GM12892 (cell line): ENCODE data around the gene EXD1. TPM values are rescaled to one million over a fixed set of nuclear protein-coding genes. Genes with fewer than 3 reads are reported as not detected.
"Not testable (repeated sequence)": the region's sequence is repeated elsewhere in the genome, so short reads cannot be mapped to it uniquely, and the experiment has no call there.

ENCODE experiments used
- DNase-seq: peaks from one replicate; pipeline ENCODE4 v3.0.0; 2011; ENCODE audit not compliant: insufficient read length
- FAIRE-seq: peaks from 2 replicates; lab custom pipeline; 2011; peaks lifted over from hg19 to GRCh38; lab: Jason Lieb, UNC
- POLR2A ChIP-seq: IDR thresholded peaks from 2 replicates; pipeline ENCODE4 v1.6.1; 2011; ENCODE audit warnings: low read depth, low read length, control low read depth
- POLR2AphosphoS5 ChIP-seq: IDR thresholded peaks from 2 replicates; pipeline ENCODE4 v1.6.1; 2011; ENCODE audit warnings: low read depth, low read length, control low read depth
- TAF1 ChIP-seq: IDR thresholded peaks from 2 replicates; pipeline ENCODE4 v1.6.1; 2011; ENCODE audit warnings: low read depth, mild to moderate bottlenecking, control low read depth, low read length, borderline replicate concordance
- polyA plus RNA-seq: library from polyadenylated mRNA; unstranded; fragments of >200 nt; gene quantifications from one replicate; pipeline ENCODE4 v1.2.1, GENCODE V29; 2012; ENCODE audit warnings: missing spikeins, inconsistent platforms; ENCODE audit not compliant: missing spikeins

EXD1 gene
- 0.11 TPM for polyA plus RNA-seq

- peak; percentile 92 for DNase-seq
- TF ChIP-seq POLR2AphosphoS5, result peak; percentile 82
- peak; percentile 87 for TF ChIP-seq POLR2A
- TF ChIP-seq TAF1, result peak; percentile 85
- peak; percentile 98 for FAIRE-seq
Observed at GRCh38 chr15:41230650-41231421, at the start of gene EXD1, which contains the start of gene CHP1. TSS of gene EXD1 (minus strand) at chr15:41230757. CDS start at chr15:41226575, 4,182 bp downstream. TSS of gene CHP1 (plus strand) at chr15:41231268. CDS start at chr15:41231383, 115 bp downstream.

GRCh38 chr15:41279535-41280283, 49.2 kb upstream of the EXD1 start:
- DNase-seq (no peak), FAIRE-seq (no peak)
- no peak for TF ChIP-seq TAF1

GRCh38 chr15:41278319-41278718, 47.8 kb upstream of the EXD1 start:
- DNase-seq (no peak), FAIRE-seq (no peak)
- no peak for TF ChIP-seq POLR2A
- no peak for TF ChIP-seq POLR2AphosphoS5
- no peak for TF ChIP-seq TAF1

- FAIRE-seq (no peak), DNase-seq (no peak)
- no peak for TF ChIP-seq TAF1
- TF ChIP-seq POLR2AphosphoS5, result no peak
- no peak for TF ChIP-seq POLR2A
Observed at GRCh38 chr15:41276831-41277230, 46.3 kb upstream of the EXD1 start.

GRCh38 chr15:41269887-41270286, 39.3 kb upstream of the EXD1 start:
- no peak for TF ChIP-seq TAF1
- FAIRE-seq (no peak), DNase-seq (no peak)

DNA sequence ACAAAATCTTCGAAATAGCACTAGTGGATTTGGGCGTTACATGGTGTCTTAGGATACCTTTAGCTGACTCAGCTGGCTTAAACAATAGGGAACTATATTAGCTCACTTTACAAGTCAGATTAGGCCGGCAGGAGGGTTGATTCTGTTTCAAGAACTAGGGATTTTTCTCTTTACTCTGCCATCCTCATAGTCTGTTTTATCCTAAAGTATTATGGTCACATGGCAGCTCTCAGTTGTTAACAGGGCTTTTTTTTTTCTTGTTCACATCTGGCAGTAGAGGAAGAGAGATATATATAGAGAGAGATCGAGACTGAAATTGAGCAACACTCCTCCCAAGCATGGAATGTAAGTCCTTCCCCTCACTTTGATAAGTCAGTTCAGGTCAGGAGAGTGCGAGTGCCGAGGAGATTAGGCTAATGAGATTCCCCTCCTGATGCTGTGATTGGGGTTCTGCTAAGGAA, 33.4 kb upstream of the EXD1 start:
- no peak for DNase-seq
- FAIRE-seq, result no peak
- TF ChIP-seq TAF1 (no peak), POLR2A (no peak), POLR2AphosphoS5 (no peak)

DNA sequence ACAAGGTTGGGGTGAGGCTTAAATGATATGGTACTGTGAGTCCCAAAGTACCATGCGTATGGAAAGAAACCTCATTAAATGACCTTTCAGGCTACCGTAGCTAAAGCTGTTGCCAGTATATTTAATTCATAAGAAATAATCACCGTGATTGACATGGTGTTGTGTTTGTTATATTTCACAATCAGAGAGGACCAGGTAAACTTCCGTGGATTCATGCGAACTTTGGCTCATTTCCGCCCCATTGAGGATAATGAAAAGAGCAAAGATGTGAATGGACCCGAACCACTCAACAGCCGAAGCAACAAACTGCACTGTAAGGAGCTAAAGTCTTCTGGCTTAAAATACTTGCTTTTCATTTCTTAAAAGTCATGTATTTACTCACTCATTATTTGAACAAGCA, 32.0 kb upstream of the EXD1 start:
- TF ChIP-seq POLR2A (no peak), POLR2AphosphoS5 (no peak), TAF1 (no peak)
- no peak for FAIRE-seq
- DNase-seq, result no peak

DNA sequence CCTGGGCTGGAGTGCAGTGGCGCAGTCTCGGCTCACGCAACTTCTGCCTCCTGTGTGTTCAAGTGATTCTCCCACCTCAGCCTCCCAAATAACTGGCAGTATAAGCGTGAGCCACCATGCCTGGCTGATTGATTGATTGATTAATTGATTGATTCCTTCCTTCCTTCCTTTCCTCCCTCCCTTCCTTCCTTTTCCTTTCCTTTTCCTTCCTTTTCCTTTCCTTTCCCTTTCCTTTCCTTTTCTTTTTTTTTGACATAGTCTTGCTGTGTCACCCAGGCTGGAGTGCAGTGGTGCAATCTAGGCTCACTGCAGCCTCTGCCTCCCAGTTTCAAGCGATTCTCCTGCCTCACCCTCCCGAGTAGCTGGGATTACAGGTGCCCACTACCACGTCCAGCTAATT, 30.4 kb upstream of the EXD1 start:
- not testable (repeated sequence) for FAIRE-seq, DNase-seq

GRCh38 chr15:41259546-41260189, 29.1 kb upstream of the EXD1 start:
- FAIRE-seq (no peak), DNase-seq (no peak)
- TF ChIP-seq TAF1, result no peak
- no peak for TF ChIP-seq POLR2AphosphoS5
- TF ChIP-seq POLR2A, result no peak

DNA sequence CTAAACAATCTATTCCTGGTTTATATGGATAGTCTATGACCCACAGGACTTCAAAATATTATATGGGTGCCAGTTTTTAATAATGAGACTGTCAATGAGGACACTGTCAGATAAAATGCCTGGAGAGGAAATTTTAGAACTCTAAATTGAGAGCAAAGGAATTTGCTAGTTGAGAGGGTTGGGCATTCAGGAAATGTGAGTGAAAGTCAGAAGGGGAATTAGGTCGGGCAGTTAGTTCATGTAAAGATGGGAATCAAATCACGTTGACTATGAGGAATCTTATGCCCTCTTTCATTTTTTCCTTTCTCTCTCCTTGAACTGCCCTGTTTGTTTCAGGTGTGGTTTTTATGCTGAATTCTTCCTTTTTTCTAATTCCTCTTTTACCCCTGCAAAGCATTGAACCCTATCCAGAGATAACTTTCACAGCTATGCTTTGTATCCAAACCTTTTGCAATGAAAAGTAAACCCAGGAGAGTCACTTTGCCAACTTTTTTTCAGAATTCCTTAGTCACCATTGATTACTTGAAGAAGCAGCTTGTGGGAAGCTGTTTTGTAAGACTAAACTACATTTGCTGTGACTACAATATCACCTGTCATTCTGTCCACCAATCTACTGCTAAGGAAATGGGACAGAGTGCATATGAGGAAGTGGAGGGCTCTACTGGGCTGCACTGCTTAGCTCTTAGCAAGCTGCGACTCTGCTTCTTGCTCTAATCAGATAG, 28.4 kb upstream of the EXD1 start:
- TF ChIP-seq POLR2A, result no peak
- TF ChIP-seq TAF1, result no peak
- no peak for TF ChIP-seq POLR2AphosphoS5
- DNase-seq, result no peak
- FAIRE-seq, result peak; percentile 46

DNA sequence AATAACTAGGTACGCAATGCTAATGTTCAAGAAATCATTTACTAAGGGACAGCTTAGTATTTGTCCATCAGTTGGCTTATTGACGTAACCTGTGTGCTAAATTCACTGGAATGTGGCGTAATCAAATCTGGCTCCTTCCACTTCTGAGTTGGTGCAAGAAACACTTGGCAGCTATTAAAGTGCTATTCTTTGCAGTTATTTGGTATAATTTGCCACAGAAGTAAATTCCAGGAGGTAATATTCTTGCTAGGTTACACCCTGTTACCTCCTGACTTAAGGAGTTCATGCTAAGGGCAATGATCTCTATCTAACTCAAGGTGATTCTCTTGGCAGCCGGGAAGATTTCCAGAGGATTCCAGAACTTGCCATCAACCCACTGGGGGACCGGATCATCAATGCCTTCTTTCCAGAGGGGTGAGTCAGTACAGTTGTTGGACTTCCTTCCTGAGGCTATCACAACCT, 26.1 kb upstream of the EXD1 start:
- FAIRE-seq, result no peak
- DNase-seq, result no peak
- TF ChIP-seq TAF1 (no peak), POLR2A (no peak), POLR2AphosphoS5 (no peak)

DNA sequence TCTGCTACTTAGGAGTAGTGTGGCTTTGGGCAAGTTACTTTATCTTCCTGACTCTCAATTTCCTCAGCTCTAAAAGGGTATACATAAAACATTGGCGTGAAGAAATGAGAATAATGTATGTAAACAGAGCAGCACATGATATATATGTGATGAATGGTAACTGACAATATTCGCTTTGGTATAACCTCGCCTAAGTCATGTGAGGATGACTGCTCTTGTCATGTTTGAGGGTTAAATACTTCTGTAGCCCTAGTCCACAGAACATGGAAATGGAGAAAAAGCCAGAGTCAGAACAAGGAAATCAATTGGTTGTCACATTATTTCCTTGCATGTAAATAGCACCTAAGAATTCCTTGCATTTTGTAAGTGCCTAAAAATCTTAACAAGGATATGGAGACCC, 25.5 kb upstream of the EXD1 start:
- DNase-seq (no peak), FAIRE-seq (no peak)
- TF ChIP-seq TAF1 (no peak), POLR2AphosphoS5 (no peak)
